GM19455 (cell line): ENCODE measurements around the gene TOLLIP.

Source experiments
- ATAC-seq: cut with Tn5 transposase; IDR thresholded peaks from one replicate; pipeline ENCODE4 v1.9.1; 2021; ENCODE audit not compliant: unreplicated experiment

TOLLIP gene

GRCh38 chr11:1233351-1234053, 75.9 kb downstream of the TOLLIP start:
- no peak for ATAC-seq

- no peak for ATAC-seq
These were observed 76.5 kb downstream of the TOLLIP start for GRCh38 chr11:1232883-1233321.

GRCh38 chr11:1232021-1232882, 77.2 kb downstream of the TOLLIP start:
- no peak for ATAC-seq

- no peak for ATAC-seq
These were observed 77.9 kb downstream of the TOLLIP start for GRCh38 chr11:1231396-1232020.

GRCh38 chr11:1230456-1231395, 78.7 kb downstream of the TOLLIP start:
- ATAC-seq: no peak

GRCh38 chr11:1230121-1230455, 79.3 kb downstream of the TOLLIP start:
- ATAC-seq: no peak

- no peak for ATAC-seq
These were observed 79.8 kb downstream of the TOLLIP start for GRCh38 chr11:1229471-1230120.

GRCh38 chr11:1228921-1229451, 80.4 kb downstream of the TOLLIP start:
- ATAC-seq: no peak

GRCh38 chr11:1228101-1228821, 81.2 kb downstream of the TOLLIP start:
- no peak for ATAC-seq

- no peak for ATAC-seq
These were observed 81.8 kb downstream of the TOLLIP start for GRCh38 chr11:1227551-1228100.

GRCh38 chr11:1226986-1227550, 82.4 kb downstream of the TOLLIP start:
- no peak for ATAC-seq

- ATAC-seq: no peak
These were observed 83.0 kb downstream of the TOLLIP start for GRCh38 chr11:1226226-1226985.

GRCh38 chr11:1225386-1226225, 83.8 kb downstream of the TOLLIP start:
- no peak for ATAC-seq

- ATAC-seq: no peak
These were observed 84.7 kb downstream of the TOLLIP start for GRCh38 chr11:1224491-1225385.
